ENCODE results near the gene ESPNL.
"Not testable (repeated sequence)": the region's sequence is repeated elsewhere in the genome, so short reads cannot be mapped to it uniquely, and the experiment has no call there.

The ESPNL gene

DNA sequence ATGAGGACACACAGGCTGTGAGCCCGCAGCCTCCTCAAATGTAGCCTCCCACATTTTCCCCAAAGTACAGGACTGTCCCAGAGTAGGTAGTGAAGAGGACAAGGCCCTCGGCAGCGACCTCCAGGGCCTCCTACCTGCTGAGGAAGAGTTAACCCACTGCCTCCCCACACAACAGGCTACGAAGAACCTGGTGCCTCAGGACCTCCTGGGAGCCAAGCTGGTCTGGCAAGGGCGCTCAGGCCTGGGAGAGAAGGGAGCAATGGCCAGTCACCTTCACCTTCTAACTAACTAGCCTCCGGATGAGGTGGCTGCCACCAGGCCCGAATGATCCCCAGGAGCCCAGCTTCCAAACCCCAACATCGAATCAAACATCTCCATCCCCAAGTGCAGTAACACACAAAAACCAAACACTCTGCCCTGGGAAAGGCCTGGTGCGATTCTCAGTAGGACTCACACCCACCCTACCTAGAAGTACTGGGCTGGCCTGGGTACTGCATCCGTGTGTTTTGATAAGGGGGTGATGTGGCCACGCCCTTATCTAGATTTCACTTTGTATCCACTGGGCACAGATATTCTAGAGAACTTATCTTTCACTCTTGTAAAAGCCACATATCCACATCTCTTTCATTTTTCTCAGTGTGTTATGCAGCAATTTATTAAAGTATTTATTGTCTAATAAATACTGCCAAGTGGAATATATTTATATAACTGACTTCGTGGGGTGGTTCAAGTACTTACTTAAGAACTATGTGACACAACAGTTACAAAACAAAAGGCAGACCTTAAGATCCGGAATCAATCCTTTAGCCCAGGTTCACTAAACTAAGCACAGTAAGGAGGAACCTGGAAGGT is 68.3 kb downstream of the ESPNL start:
- no peak for DNase-seq (ENCODE audit: low read depth in 3 of 3, low spot score in 1 of 3)

DNA sequence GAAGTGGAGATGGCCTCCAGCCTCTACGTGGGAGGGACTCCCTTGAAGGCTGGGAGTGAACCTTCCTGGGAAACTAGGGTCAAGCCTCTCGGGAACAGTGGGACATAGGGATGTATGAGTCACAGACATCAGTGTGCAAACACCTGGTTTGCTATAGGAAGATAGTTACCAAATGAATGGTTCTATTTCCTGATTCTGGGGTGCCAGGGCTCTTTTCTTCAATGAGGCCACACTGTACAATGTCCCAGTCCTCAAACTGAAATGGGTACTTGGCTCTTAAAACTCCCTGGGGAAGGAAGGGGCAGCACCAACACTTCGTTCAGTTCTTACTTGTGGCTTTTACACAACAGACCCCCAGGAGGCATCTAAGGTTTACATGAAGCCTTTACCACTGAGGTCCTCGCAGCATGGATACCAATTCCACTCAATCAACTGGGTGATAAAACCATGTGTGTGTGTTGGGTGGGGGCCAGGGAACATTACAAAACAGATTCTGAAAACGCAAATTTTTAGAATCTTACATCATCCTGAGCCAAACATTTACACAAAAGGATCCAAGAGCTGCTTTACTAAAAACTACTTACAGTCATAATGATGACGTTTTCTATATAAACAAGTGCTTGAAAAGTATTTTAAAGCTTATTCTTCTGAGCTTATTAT is 69.0 kb downstream of the ESPNL start:
- DNase-seq (ENCODE audit: low read depth in 3 of 3, low spot score in 1 of 3), result no peak

DNA sequence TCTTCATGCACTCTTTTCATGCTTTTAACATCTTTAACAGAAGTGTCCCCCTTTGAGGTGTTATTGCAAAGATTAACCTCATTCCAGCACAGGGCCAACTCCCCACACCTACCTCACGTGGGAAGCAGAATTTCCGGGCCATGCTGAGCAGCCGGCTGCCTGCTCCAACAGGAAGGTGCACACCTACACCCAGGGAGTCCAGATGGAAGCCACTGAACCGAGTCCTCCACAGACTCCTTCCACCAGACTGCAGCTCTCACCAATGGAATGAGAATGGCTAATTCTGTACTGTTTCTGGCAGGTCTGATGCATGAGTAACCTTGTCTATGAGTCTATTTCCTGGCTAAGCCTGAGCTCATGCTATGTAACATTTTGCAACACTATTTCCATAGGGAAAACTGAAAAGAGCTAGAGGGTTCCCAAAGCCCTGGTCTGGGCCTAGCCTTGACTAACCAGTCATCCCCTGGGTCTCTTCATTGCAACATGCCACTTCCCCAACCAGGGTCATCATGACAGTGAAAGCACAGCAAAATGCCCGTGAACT is 69.6 kb downstream of the ESPNL start:
- DNase-seq (ENCODE audit: low read depth in 3 of 3, low spot score in 1 of 3), result no peak

DNA sequence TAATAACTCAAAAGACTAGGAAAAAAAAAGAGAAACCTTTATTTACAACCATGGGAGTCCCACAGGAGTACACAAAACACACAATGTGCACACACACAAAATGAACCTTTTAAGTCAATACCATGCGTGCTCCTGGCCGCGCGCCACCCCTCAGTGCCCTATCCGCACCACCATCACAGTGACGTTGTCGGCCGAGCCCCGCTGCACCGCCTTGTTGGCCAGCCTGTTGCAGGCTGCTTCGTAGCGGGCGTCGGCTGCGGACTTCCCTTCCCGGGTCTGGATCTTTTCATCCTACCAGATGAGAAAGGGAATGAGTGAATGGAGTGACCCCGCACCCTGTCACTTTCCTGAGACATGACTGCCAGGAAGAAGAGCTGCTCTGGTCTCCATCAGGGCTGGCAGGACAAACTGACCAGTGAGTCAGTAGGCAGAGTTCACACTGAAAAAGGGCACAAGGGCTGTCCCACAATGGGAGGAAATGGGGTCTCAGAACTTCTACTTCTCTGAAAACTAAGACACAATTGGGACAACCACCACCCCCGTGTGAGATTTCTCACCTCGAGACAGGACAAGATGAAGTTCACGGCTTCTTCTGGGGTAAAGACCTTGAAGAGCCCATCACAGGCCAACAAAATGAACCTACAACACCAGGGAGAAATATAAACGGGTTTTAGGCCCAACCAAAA is 70.4 kb downstream of the ESPNL start:
- no peak for DNase-seq (ENCODE audit: low read depth in 3 of 3, low spot score in 1 of 3)

DNA sequence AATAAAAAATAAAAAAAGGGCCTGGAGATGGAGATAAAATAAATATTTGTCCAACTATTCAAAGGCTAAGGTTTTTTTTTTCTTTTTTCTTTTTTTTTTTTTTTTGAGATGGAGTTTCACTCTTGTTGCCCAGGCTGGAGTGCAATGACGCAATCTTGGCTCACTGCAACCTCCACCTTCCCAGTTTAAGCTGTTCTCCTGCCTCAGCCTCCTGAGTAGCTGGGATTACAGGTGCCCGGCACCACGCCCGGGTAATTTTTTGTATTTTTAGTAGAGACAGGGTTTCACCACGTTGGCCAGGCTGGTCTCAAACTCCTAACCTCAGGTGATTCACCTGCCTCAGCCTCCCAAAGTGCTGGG is 70.9 kb downstream of the ESPNL start:
- DNase-seq (ENCODE audit: low read depth in 3 of 3, low spot score in 1 of 3), result not testable (repeated sequence)

DNA sequence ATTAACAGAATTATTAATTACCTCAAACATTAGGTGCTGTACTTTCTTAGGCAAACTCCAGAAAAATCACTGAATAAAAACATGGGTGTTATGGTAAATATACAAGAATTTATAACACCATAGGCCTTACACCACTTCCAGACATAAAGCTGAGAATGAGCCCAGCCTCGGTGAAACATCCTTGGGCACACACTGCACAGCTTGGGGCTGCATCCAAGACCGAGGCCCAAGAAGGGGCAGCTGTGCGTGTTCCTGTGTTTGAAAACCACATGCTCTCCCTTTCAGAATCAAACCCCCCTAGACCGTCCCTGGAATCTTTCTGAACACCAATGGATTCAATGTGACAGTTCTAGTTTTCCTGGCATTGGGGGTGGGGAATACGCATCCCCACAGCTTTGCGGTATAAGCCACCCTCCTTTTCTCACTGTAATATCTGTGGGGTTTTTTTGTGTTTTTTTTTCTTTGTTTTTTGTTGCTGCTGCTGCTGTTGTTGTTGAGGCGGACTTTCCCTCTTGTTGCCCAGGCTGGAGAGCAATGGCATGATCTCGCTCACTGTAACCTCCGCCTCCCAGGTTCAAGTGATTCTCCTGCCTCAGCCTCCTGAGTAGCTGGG is 71.5 kb downstream of the ESPNL start:
- DNase-seq (ENCODE audit: low read depth in 3 of 3, low spot score in 1 of 3), result no peak

DNA sequence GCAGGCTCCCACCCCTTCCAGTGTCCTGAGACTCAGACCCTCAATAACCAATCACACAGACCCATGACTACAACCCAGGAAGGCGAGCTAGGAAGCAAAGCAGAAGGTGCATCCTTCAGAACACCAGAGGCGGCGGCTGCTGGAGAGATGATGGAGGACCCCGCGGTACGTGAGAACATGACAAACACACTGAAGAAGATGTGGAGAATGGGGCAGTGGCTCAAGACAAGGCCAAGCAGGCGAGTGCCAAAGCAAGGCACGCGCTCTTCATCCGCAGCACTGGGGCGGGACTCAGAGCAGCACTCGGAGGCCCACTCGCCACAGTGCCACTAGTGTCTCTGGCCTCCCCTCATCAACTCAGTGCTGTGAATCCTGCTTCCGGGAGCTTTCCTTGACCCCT is 72.3 kb downstream of the ESPNL start:
- no peak for DNase-seq (ENCODE audit: low read depth in 3 of 3, low spot score in 1 of 3)

DNA sequence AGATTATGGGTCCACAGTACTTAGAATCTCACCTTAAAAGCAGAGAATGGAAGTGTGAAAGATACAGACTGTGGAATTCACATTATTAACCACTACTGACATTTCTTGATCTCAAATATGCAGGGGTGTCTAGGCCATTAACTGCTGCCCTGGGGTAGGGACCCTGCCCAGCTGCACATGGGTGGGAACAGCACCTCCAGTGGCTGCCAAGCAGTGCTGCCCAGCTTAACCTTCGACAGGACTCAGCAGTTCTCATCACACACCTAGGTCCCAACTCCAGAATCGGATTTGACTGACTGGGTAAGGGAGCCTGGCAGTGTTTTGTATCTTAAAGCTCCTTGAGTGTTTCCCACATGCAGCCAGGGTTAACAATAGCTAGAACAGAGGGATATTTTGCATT is 73.6 kb downstream of the ESPNL start:
- no peak for DNase-seq (ENCODE audit: low read depth in 3 of 3, low spot score in 1 of 3)

DNA sequence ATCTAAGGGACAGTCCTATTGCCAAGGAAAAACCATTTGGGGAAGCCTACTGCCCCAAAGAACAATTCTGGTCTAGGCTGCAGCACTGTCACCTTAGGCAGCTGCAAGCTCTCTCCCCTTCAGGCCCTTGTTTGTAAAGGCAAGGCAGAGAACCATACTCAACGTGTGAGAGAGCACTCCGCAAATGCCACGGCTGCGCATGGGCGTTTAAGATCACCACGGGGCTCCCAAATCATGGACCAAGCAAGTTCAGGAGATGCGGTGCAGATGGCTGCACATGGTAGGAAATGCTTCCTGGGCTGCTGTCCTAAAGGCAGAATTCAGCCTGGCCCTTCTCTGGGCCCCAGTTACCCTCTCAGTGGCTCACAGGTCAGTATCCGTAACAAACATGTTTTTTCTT is 74.2 kb downstream of the ESPNL start:
- DNase-seq (ENCODE audit: low read depth in 3 of 3, low spot score in 1 of 3), result no peak

DNA sequence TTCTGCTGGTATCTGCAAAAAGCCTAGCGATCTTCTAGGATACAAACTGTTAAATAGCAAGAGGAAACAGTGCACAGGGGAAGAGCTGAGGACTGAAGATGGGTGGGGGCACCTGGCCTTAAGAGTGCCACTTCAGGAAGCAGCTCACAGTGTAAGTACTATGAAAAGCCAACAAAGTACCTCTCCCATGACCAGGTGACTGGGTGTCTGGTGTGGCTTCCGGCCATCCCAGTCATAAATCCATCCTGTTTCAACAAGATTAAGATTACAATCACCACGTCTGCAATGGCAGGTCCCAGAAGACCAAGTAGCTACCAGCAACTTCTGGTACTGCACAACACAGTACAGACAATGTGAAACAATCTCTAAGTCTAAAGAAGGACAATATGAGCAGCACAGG is 74.6 kb downstream of the ESPNL start:
- no peak for DNase-seq (ENCODE audit: low read depth in 3 of 3, low spot score in 1 of 3)

DNA sequence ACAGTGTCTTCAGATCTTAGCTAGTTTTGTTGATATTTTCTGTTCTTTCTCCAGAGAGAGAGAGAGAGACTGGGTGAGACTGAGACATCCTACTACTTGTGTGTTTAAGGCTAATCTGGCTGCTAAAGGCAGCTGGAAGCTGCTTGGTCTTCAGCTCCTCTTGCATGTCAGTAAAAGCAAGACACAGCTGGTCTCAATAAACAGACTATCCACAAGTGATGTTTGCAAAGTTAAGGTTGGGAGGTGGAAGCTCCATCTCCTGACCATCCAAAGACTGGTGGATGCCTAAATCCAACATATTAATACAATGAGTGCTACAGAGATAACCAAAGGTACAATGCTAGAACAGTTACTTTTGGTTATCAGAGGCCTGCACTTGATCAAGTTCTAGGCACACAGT is 76.5 kb downstream of the ESPNL start:
- DNase-seq (ENCODE audit: low read depth in 3 of 3, low spot score in 1 of 3), result no peak

DNA sequence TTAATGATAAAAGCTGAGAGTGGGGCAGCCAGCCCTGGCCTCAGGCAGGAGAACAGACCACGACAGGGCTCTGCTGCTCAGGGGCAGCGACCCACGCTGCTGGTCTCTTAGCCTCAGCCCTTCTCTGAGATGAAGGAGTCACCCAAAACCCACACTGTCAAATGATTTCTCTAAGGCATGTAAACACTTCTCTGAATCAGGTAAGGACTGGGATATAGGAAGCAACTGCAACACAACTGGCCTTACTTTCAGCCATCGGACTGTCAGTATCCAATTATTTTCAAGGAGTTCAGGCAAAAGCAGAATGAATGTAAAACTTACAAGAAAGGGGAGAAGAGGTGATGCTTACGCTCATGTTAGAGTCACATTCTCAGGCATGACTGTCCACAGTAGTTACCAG is 80.4 kb downstream of the ESPNL start:
- DNase-seq (ENCODE audit: low read depth in 3 of 3, low spot score in 1 of 3), result no peak

DNA sequence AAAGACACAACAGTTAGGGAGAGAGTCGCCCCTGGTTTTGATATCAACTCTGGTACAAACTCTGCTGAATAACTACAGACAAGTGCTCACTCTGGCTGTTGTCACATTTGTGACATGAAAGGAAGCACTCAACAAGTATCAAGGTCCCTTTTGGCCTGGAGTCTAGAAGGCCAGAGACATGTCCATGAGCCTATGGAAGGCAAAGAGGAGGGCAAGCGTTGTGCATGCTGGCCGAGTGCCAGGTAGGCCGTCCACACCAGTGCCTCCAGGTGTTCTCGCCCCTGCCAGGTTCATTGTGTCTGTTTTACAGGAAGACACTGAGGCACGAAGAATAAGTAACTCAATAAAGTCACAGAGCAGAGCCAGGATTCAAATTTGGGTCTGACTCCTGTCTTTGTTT is 82.2 kb downstream of the ESPNL start:
- no peak for DNase-seq (ENCODE audit: low read depth in 3 of 3, low spot score in 1 of 3)
